CD4-positive, alpha-beta T cell treated with Interferon gamma for 1 hour (primary cell): Measurements from ENCODE around the gene PRDX6.
"Not testable (repeated sequence)": the region's sequence is repeated elsewhere in the genome, so short reads cannot be mapped to it uniquely, and the experiment has no call there.

Source experiments
- DNase-seq: peaks from one replicate; pipeline ENCODE4 v3.0.0-alpha.2; 2020

PRDX6 gene

GRCh38 chr1:173470608-173471007 lies 6.5 kb upstream of the PRDX6 start:
- no peak for DNase-seq

DNA sequence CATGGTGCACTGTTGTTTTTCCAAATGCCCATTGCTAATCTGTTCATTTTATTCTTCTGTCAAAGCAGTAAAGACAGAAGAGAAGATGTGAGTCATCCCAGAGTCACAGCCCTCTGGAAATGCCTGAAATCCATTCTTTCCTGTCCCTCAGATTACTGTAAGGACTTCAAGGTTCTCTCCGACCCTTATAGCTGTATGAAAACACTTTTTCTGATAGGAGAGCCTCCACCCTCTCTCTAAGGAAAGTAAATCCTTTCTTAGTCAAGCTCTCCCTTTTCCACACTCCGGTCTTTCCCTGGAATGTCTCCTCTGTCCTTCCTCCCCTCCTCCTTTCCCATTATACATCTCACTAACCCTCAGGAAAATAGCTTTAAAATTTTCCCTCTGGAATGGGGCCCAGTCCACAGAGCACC lies 3.5 kb upstream of the PRDX6 start:
- no peak for DNase-seq

DNA sequence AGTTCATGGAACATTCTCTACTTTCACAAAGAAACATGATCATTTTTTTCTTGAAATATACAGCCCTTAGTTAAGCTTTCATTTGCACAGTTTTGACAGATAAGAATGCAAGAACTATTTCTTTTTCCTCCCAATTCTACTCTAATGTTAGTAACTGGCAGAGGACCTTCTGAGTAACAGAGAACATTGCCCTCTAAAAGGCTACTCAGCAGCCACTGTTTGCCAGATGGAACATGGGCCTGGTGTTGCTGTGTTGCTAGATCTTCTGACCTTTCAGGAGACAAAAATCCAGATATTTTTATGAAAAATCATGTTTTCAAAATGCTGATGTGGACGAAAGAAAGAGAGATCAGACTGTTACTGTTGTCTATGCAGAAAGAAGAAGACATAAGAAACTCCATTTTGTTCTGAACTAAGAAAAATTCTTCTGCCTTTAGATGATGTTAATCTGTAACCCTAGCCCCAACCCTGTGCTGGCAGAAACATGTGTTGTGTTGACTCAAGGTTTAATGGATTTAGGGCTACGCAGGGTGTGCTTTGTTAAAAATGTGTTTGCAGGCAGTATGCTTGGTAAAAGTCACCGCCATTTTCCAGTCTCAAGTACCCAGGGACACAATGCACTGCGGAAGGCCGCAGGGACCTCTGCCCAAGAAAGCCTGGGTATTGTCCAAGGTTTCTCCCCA lies 2.9 kb upstream of the PRDX6 start:
- no peak for DNase-seq

DNA sequence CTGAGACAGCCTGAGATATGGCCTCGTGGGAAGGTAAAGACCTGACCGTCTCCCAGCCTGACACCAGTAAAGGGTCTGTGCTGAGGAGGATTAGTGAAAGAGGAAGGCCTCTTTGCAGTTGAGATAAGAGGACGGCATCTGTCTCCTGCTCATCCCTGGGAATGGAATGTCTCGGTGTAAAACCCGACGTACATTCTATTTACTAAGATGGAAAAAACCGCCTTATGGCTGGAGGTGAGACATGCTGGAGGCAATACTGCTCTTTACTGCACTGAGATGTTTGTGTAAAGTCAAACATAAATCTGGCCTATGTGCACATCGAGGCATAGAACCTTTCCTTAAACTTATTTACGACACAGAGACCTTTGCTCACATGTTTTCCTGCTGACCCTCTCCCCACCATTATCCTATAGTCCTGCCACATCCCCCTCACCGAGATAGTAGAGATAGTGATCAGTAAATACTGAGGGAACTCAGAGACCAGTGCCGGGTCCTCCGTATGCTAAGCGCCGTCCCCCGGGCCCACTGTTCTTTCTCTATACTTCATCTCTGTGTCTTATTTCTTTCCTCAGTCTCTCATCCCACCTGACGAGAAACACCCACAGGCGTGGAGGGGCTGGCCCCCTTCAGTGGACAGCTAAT lies 2.2 kb upstream of the PRDX6 start:
- DNase-seq, result not testable (repeated sequence)

GRCh38 chr1:173475564-173476196 lies 1.5 kb upstream of the PRDX6 start:
- no peak for DNase-seq

GRCh38 chr1:173476197-173476664 lies 904 bp upstream of the PRDX6 start:
- no peak for DNase-seq

DNA sequence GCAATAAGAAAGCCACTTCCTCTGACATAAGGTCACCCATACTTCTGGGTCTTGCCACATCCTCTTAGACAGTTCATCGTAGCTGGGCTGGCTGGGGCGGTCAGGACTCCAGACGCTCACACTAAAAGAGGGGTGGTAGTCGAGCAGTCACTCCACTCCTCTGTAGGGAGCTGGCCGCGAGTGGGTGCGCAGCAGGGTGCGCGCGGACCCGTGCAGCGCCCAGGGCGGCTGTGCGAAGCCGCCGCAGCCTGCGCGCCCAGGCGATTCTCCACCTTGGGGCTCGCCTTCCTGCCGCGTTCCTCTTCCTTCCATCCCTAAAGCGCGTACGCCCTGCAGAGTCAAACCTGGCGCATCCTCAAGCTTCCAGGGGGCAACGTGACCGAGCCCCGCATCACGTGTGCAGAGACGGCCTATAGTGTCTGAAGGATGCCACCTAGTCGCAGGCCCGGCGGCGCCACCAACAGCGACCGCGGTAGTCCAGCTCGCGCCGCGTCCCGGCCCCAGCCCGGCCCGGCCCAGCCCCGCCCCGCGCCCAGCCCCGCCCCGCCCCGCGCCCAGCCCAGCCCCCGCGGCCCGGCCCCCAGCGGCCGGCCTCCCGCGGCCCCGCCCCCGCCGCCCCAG lies 360 bp upstream of the PRDX6 start:
- peak; percentile 78 for DNase-seq

- DNase-seq, result no peak
These were observed 1.0 kb downstream of the PRDX6 start for GRCh38 chr1:173478094-173478674.

DNA sequence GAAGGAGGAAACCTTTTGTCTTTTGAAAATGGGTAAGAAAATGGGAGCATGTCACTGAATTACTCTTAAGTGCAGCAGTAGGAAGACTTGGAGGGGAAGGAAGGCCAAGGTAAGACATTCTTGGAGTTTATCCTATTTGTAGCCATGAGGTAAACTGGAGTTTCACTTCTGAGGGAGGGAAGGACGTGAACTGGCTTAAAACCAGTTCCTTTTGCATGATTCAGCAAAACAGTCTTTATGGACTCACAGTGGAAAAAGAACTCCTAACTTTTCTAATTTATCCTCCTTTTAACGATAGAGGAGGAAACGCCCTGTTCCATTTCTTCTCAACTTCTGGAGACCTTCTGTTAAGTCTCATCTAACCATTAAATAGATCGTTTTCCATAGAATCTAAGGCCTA lies 2.5 kb downstream of the PRDX6 start:
- no peak for DNase-seq

- DNase-seq, result no peak
These were observed 4.1 kb downstream of the PRDX6 start for GRCh38 chr1:173481195-173481772.

GRCh38 chr1:173482683-173483082 lies 5.5 kb downstream of the PRDX6 start:
- no peak for DNase-seq

GRCh38 chr1:173484276-173484675 lies 7.1 kb downstream of the PRDX6 start:
- no peak for DNase-seq

DNA sequence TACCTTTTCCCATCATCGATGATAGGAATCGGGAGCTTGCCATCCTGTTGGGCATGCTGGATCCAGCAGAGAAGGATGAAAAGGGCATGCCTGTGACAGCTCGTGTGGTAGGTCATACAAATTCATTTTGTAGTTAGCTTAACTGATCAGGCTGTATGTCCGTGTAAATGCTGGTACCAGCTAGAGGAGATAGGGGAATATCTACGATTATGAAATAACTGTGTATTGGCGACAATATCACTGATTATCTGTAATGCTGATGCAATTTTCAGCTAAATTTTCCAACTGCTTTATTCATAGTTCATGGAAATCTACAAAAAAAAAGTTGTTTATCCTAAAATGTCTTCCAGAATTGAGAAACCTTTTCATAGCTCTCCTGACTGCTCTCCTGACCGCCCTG lies 8.3 kb downstream of the PRDX6 start:
- no peak for DNase-seq

DNA sequence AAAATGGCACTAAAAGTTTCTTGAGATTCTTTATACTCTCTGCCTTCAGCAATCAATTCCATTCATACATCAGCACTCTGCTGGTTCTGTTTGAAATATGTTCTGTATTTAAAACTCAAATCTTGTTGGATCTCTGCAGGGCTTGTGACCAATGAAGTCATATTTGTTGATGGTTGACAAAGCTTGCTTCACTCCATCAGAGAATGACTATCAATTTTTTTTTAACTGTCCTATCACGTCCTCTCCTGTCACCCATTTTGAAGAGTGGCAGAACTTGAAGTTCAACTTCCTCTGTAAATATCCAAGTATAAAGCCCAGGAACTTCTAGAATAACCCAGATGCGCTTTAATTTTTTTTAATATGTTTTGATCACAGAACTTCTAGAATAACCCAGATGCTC lies 10.9 kb downstream of the PRDX6 start:
- no peak for DNase-seq

DNA sequence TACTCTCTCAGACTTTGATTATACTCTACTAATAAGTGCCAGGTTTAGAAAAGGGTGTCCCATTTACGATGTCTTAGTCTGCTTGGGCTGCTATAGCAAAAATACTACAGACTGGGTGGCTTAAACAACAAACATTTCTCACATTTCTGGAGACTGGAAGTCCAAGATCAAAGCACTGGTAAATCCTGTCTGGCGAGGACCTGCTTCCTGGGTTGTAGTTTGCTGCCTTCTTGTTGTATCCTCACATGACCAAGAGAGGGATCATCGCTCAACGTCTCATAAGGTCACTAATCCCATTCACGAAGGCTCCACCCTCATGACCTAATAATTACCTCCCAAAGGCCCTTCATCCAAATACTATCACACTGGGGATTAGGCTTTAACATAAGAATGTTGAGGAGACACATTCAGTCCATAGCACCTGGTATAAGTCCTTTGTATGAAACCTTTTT lies 12.0 kb downstream of the PRDX6 start:
- DNase-seq, result no peak

- DNase-seq, result no peak
These were observed 12.8 kb downstream of the PRDX6 start for GRCh38 chr1:173489929-173490328.

- no peak for DNase-seq
These were observed 14.4 kb downstream of the PRDX6 start for GRCh38 chr1:173491508-173491907.

GRCh38 chr1:173493125-173493524 lies 16.0 kb downstream of the PRDX6 start:
- not testable (repeated sequence) for DNase-seq

DNA sequence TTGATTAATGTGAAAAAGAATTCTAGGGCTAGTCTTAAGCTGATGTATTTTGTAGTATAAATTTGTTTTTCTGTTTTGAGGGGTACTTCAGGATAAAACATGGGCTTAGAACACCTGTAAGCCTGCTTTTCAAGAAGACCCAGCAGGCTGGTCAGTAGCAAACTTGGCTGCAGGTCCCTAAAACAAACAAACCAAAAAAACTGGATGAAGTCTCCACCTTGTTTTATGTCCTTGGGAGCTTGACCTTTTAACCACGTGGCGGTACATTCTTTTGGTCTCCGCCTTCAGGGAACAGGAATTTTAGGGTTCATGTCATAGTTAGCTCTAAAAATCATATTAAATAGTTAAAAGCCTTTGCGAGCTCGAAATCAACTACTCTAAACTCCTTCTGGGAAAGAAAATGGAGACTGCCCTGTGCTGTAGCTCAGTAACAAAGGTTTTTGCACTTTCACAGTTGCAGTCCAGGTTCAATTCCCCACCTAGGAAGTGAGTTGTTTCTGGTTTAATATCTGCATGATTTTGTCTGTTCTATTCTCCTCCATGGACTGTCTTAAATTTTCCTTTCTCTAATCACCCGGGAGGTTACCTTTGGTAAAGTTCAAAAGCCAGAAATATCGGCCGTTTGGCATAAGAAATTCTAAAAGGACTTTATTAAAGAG lies 18.6 kb downstream of the PRDX6 start:
- DNase-seq, result no peak

- no peak for DNase-seq
These were observed 19.7 kb downstream of the PRDX6 start for GRCh38 chr1:173496757-173497320.

DNA sequence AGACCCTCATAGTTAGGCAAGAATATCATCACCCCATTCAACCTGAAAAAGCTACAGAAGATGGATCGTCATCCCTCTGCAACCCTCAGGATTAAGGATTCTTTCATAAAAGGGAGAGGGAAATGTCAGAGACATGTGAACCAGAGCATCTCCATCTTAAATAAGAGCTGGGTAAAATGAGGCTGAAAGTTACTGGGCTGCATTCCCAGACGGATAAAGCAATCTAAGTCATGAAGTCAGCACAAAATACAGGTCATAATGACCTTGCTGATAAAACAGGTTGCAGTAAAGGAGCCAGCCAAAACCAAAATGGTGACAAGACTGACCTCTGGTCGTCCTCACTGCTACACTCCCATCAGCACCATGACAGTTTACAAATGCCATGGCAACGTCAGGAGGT lies 22.6 kb downstream of the PRDX6 start:
- DNase-seq, result no peak

GRCh38 chr1:173502104-173502503 lies 25.0 kb downstream of the PRDX6 start:
- DNase-seq, result no peak
